ENCODE results near the gene PRIMPOL. TPM values are rescaled to one million over a fixed set of nuclear protein-coding genes. Genes with fewer than 3 reads are reported as not detected.

Gene PRIMPOL
- total and polyA plus RNA-seq, 2 donors from 2014 or later = 10.9 to 13.1 TPM

- TF ChIP-seq, protein P1, sequence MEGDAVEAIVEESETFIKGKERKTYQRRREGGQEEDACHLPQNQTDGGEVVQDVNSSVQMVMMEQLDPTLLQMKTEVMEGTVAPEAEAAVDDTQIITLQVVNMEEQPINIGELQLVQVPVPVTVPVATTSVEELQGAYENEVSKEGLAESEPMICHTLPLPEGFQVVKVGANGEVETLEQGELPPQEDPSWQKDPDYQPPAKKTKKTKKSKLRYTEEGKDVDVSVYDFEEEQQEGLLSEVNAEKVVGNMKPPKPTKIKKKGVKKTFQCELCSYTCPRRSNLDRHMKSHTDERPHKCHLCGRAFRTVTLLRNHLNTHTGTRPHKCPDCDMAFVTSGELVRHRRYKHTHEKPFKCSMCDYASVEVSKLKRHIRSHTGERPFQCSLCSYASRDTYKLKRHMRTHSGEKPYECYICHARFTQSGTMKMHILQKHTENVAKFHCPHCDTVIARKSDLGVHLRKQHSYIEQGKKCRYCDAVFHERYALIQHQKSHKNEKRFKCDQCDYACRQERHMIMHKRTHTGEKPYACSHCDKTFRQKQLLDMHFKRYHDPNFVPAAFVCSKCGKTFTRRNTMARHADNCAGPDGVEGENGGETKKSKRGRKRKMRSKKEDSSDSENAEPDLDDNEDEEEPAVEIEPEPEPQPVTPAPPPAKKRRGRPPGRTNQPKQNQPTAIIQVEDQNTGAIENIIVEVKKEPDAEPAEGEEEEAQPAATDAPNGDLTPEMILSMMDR (IDR thresholded peaks at IDR 0.05; ENCODE audit: borderline replicate concordance, extremely low read depth, insufficient read depth) = no peak
- intact Hi-C loops (cut with DNase I) = no loop called here
- Histone ChIP-seq H3K27ac (ENCODE audit: low read depth in 2 of 2, low read length in 2 of 2) (no peak overlapping the region), H3K9me3 (ENCODE audit: control insufficient read depth in 2 of 3, insufficient read depth in 1 of 3, low read length in 3 of 3) (no peaks in the 10 kb centered on the region), H3K9ac (ENCODE audit: low read length in 3 of 3) (no peak overlapping the region), H3K36me3 (ENCODE audit: control insufficient read depth in 2 of 3, insufficient read depth in 3 of 3, low read length in 3 of 3) (peaks cover 0 to 3% (median 0%) of the 10 kb centered on the region in 3 donors), H3K4me1 (ENCODE audit: control insufficient read depth in 2 of 3, insufficient read depth in 2 of 3, low read depth in 1 of 3, low read length in 3 of 3) (no peaks in the 10 kb centered on the region), H3K27me3 (ENCODE audit: control insufficient read depth, insufficient read depth, low read length) (no peaks in the 10 kb centered on the region), H3K4me3 (ENCODE audit: low read length in 3 of 3) (no peak overlapping the region)
- no peak for DNase-seq
- no peak for FAIRE-seq
These were observed 52.6 kb downstream of the PRIMPOL start for GRCh38 chr4:184702114-184702513.

DNA sequence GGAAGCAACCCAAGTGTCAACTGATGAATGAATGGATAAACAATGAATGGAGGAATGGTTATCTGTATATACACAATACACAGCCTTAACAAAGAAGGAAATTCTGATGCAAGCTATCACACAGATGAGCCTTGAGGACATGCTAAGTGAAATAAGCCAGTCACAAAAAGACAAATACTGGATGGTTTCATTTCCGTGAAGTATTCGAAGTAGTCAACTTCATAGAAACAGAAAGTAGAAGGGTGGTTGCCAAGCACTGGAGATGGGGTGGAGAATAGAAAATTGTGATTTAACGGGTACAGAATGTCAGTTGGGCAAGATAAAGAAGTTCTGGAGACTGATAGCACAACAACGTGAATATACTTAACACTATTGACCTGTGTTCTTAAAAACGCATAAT, 56.2 kb downstream of the PRIMPOL start:
- Histone ChIP-seq H3K27me3 (ENCODE audit: control insufficient read depth, insufficient read depth, low read length) (no peaks in the 10 kb centered on the region), H3K9ac (ENCODE audit: low read length in 3 of 3) (no peak overlapping the region), H3K36me3 (ENCODE audit: control insufficient read depth in 2 of 3, insufficient read depth in 3 of 3, low read length in 3 of 3) (peaks cover 0 to 6% (median 0%) of the 10 kb centered on the region in 3 donors), H3K4me1 (ENCODE audit: control insufficient read depth in 2 of 3, insufficient read depth in 2 of 3, low read depth in 1 of 3, low read length in 3 of 3) (no peaks in the 10 kb centered on the region), H3K9me3 (ENCODE audit: control insufficient read depth in 2 of 3, insufficient read depth in 1 of 3, low read length in 3 of 3) (no peaks in the 10 kb centered on the region), H3K4me3 (ENCODE audit: low read length in 3 of 3) (no peak overlapping the region), H3K27ac (ENCODE audit: low read depth in 2 of 2, low read length in 2 of 2) (no peak overlapping the region)
- DNase-seq (no peak), FAIRE-seq (no peak)
- intact Hi-C loops (cut with DNase I) = no loop called here
- TF ChIP-seq, protein P1 (IDR thresholded peaks at IDR 0.05; ENCODE audit: borderline replicate concordance, extremely low read depth, insufficient read depth) = no peak

DNA sequence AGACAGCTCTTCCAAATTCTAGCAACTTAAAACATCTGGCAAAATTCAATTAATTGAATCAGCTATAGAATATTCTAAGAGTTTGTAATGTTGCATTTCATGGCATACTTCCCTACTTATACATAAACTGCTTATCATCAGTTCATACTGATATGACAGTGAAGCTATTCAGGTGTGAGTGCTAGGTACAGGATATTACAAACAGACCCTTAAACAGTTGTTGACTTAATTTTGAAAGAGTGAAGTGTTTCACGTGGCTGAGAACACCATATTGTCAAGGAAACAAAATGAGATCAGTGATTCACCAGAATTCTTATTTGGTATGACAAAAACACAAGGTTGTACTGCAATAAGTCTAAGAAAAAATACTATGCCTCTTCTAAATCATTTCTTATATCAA, 56.9 kb downstream of the PRIMPOL start:
- TF ChIP-seq, protein P1 (IDR thresholded peaks at IDR 0.05; ENCODE audit: borderline replicate concordance, extremely low read depth, insufficient read depth) = no peak
- Histone ChIP-seq H3K4me3 (ENCODE audit: low read length in 3 of 3) (no peak overlapping the region), H3K27me3 (ENCODE audit: control insufficient read depth, insufficient read depth, low read length) (no peaks in the 10 kb centered on the region), H3K9ac (ENCODE audit: low read length in 3 of 3) (no peak overlapping the region), H3K4me1 (ENCODE audit: control insufficient read depth in 2 of 3, insufficient read depth in 2 of 3, low read depth in 1 of 3, low read length in 3 of 3) (no peaks in the 10 kb centered on the region), H3K36me3 (ENCODE audit: control insufficient read depth in 2 of 3, insufficient read depth in 3 of 3, low read length in 3 of 3) (peaks cover 0 to 6% (median 0%) of the 10 kb centered on the region in 3 donors), H3K27ac (ENCODE audit: low read depth in 2 of 2, low read length in 2 of 2) (no peak overlapping the region), H3K9me3 (ENCODE audit: control insufficient read depth in 2 of 3, insufficient read depth in 1 of 3, low read length in 3 of 3) (no peaks in the 10 kb centered on the region)
- intact Hi-C loops (cut with DNase I) = no loop called here
- FAIRE-seq = no peak
- DNase-seq = no peak

DNA sequence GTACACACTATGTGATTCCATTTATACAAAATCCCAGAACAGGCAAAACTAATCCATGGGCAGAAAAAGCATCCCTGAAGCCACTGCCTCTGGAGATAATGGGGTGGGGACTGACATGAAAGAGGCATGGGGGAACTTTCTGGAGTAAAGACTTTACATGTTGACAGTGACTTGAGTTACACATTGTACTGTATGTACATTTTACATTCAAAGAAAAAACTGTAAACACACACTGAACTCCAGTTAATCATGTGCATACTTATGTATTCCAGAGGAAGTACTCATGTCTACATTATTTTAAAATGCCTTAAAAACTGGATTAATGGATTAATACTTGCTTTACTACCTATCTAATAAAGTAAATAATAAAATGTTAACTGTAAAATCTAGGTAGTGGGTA, 62.8 kb downstream of the PRIMPOL start:
- Histone ChIP-seq H3K27me3 (ENCODE audit: control insufficient read depth, insufficient read depth, low read length) (no peaks in the 10 kb centered on the region), H3K9ac (ENCODE audit: low read length in 3 of 3) (no peak overlapping the region), H3K36me3 (ENCODE audit: control insufficient read depth in 2 of 3, insufficient read depth in 3 of 3, low read length in 3 of 3) (peaks cover 0 to 3% (median 0%) of the 10 kb centered on the region in 3 donors), H3K4me3 (ENCODE audit: low read length in 3 of 3) (no peak overlapping the region), H3K9me3 (ENCODE audit: control insufficient read depth in 2 of 3, insufficient read depth in 1 of 3, low read length in 3 of 3) (no peaks in the 10 kb centered on the region), H3K4me1 (ENCODE audit: control insufficient read depth in 2 of 3, insufficient read depth in 2 of 3, low read depth in 1 of 3, low read length in 3 of 3) (no peaks in the 10 kb centered on the region), H3K27ac (ENCODE audit: low read depth in 2 of 2, low read length in 2 of 2) (no peak overlapping the region)
- TF ChIP-seq, protein P1 (IDR thresholded peaks at IDR 0.05; ENCODE audit: borderline replicate concordance, extremely low read depth, insufficient read depth) = no peak
- no peak for DNase-seq
- intact Hi-C loops (cut with DNase I) = no loop called here
- FAIRE-seq = no peak

Measured in kidney (tissue), 14 donors.